ENCODE results near the gene GLRA2.

The GLRA2 gene

DNA sequence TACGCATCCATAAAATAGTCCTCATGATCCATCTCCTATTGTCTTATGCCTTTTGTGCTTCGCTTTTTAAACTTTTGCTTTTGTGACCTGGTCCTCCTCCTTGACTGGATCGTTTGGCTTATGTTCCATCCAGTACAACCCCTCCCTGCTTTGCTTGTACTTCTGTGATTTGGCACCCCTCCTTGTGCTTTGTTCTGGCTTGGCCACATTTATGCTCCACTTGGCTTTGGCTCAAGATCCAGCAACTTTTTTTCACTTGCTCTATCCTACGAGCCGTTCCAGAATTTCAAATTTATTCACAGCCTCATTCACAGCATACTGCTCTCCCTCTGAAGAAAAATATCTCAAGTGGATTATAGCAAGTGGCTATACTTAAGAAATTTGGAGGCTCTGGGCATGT, 28.0 kb upstream of the GLRA2 start:
- TF ChIP-seq NFIC (IDR thresholded peaks at IDR 0.05) (peak; percentile 19; the same call in 1 of the 2 replicates), TCF12 (IDR thresholded peaks at IDR 0.05; ENCODE audit: low read depth) (no peak)

DNA sequence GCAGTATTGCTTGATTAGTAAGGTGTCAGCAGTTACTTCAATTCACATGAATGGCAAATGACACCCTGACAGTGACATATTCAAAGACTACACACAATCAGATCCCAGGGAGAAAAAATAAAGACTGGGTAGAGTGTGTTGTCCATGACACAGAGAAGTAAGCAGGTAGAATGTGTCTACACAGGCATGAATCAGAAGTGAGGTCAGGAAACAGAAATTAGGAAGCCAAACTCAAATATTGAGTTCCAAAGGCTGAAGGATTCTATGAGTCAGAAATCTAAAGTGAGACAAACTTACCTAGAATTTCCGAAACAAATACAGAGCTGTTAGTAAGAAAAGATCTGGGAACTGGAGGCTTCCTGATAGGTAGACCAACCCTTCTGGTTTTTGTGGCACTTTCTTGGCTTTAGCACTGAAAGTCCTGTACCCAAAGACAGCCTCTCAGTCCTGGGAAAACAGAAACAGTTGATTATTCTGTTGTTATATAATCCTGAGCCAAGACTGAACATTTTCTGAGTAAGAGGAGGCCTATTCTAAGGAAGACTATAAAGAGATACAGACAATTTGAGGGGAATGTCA, 24.3 kb upstream of the GLRA2 start:
- no peak for TF ChIP-seq YY1 (IDR thresholded peaks at IDR 0.05; ENCODE audit: low read depth)
- no peak for TF ChIP-seq TAF1 (IDR thresholded peaks at IDR 0.05; ENCODE audit: low read depth)
- no peak for TF ChIP-seq REST (IDR thresholded peaks at IDR 0.05; ENCODE audit: low read depth)
- TF ChIP-seq EP300 (IDR thresholded peaks at IDR 0.05; ENCODE audit: borderline replicate concordance), result no peak
- no peak for TF ChIP-seq MAX (IDR thresholded peaks at IDR 0.05)
- no peak for TF ChIP-seq EGR1 (IDR thresholded peaks at IDR 0.05)
- TF ChIP-seq TCF12 (IDR thresholded peaks at IDR 0.05; ENCODE audit: low read depth), result no peak
- no peak for TF ChIP-seq FOXM1 (IDR thresholded peaks at IDR 0.05; ENCODE audit: borderline replicate concordance, low read depth)
- no peak for TF ChIP-seq USF1 (IDR thresholded peaks at IDR 0.05)
- no peak for TF ChIP-seq NFIC (IDR thresholded peaks at IDR 0.05)

GRCh38 chrX:14505648-14506047, 23.7 kb upstream of the GLRA2 start:
- TF ChIP-seq NFIC (IDR thresholded peaks at IDR 0.05) (no peak), MAX (IDR thresholded peaks at IDR 0.05) (no peak), TCF12 (IDR thresholded peaks at IDR 0.05; ENCODE audit: low read depth) (no peak), REST (IDR thresholded peaks at IDR 0.05; ENCODE audit: low read depth) (no peak), USF1 (IDR thresholded peaks at IDR 0.05) (no peak), TEAD4 (IDR thresholded peaks at IDR 0.05) (no peak), EP300 (IDR thresholded peaks at IDR 0.05; ENCODE audit: borderline replicate concordance) (no peak), FOXM1 (IDR thresholded peaks at IDR 0.05; ENCODE audit: borderline replicate concordance, low read depth) (no peak), EGR1 (IDR thresholded peaks at IDR 0.05) (no peak), RAD21 (IDR thresholded peaks at IDR 0.05; ENCODE audit: low read depth) (no peak)

GRCh38 chrX:14506866-14507265, 22.5 kb upstream of the GLRA2 start:
- TF ChIP-seq TAF1 (IDR thresholded peaks at IDR 0.05; ENCODE audit: low read depth) (no peak), NFIC (IDR thresholded peaks at IDR 0.05) (no peak), RAD21 (IDR thresholded peaks at IDR 0.05; ENCODE audit: low read depth) (no peak), YY1 (IDR thresholded peaks at IDR 0.05; ENCODE audit: low read depth) (no peak), USF1 (IDR thresholded peaks at IDR 0.05) (no peak), CEBPB (IDR thresholded peaks at IDR 0.05) (no peak), TCF12 (IDR thresholded peaks at IDR 0.05; ENCODE audit: low read depth) (no peak), TEAD4 (IDR thresholded peaks at IDR 0.05) (no peak), FOXM1 (IDR thresholded peaks at IDR 0.05; ENCODE audit: borderline replicate concordance, low read depth) (no peak), ZBTB7A (IDR thresholded peaks at IDR 0.05; ENCODE audit: low read depth) (no peak)

GRCh38 chrX:14508025-14508690, 21.2 kb upstream of the GLRA2 start:
- TF ChIP-seq TCF12 (IDR thresholded peaks at IDR 0.05; ENCODE audit: low read depth) (0 out of 2 replicates have a peak, but pooled peaks have one; percentile 20), TEAD4 (IDR thresholded peaks at IDR 0.05) (peak; percentile 37; the same call in 1 of the 2 replicates), TAF1 (IDR thresholded peaks at IDR 0.05; ENCODE audit: low read depth) (no peak), CEBPB (IDR thresholded peaks at IDR 0.05) (no peak), CREB1 (IDR thresholded peaks at IDR 0.05; ENCODE audit: low read depth) (no peak), EGR1 (IDR thresholded peaks at IDR 0.05) (no peak), NFIC (IDR thresholded peaks at IDR 0.05) (peak; percentile 61; the same call in 1 of the 2 replicates), REST (IDR thresholded peaks at IDR 0.05; ENCODE audit: low read depth) (no peak), MAX (IDR thresholded peaks at IDR 0.05) (no peak), USF1 (IDR thresholded peaks at IDR 0.05) (no peak), FOXM1 (IDR thresholded peaks at IDR 0.05; ENCODE audit: borderline replicate concordance, low read depth) (no peak), EP300 (IDR thresholded peaks at IDR 0.05; ENCODE audit: borderline replicate concordance) (0 out of 2 replicates have a peak, but pooled peaks have one; percentile 12), RAD21 (IDR thresholded peaks at IDR 0.05; ENCODE audit: low read depth) (no peak)

Data from Ishikawa (cell line).